ENCODE measurements around the gene HNRNPH2. TPM values are rescaled to one million over a fixed set of nuclear protein-coding genes. Genes with fewer than 3 reads are reported as not detected.

HNRNPH2 gene
- total and polyA plus RNA-seq, 4 donors: 31.5 to 36.9 (median 34.8) TPM

DNA sequence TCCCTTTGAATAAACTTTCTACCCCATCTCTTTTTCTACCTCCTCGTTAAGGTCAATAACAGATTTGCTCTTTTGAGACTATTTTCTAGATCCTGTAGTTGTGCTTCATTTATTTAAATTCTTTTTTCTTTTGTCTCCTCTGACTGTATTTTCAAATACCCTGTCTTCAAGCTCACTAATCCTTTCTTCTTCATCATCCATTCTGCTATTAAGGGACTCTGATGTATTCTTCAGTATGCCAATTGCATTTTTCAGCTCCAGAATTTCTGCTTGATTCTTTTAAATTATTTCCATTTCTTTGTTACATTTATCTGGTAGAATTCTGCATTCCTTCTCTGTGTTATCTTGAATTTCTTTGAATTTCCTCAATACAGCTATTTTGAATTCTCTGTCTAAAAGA, 41.3 kb downstream of the HNRNPH2 start:
- H3K4me1 ChIP-seq (ENCODE audit: control insufficient read depth in 4 of 4, insufficient read depth in 4 of 4, low read length in 3 of 4): no peaks in the 10 kb centered on the region
- peaks cover 0 to 2% (median 0%) of the 10 kb centered on the region in 4 donors for H3K36me3 ChIP-seq (ENCODE audit: control insufficient read depth in 4 of 4, insufficient read depth in 3 of 4, low read depth in 1 of 4, low read length in 3 of 4)
- WGBS: 100% methylated on average over 1 of the region's 1 CpG
- no peak for DNase-seq (ENCODE audit: low spot score)
- no peak overlapping the region for H3K27ac ChIP-seq (ENCODE audit: low read depth in 1 of 2, low read length in 2 of 2)
- H3K27me3 ChIP-seq (ENCODE audit: control insufficient read depth in 4 of 4, insufficient read depth in 4 of 4, low read length in 3 of 4): no peaks in the 10 kb centered on the region
- no peak overlapping the region for H3K9ac ChIP-seq (ENCODE audit: low read depth in 1 of 2, low read length in 2 of 2)
- TF ChIP-seq GABPA (IDR thresholded peaks at IDR 0.05 in 1 of 2, conservative IDR thresholded peaks at IDR 0.05 in 1 of 2): no peak
- TF ChIP-seq SP1 (IDR thresholded peaks at IDR 0.05): no peak
- TF ChIP-seq, protein P1, sequence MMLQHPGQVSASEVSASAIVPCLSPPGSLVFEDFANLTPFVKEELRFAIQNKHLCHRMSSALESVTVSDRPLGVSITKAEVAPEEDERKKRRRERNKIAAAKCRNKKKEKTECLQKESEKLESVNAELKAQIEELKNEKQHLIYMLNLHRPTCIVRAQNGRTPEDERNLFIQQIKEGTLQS (IDR thresholded peaks at IDR 0.05): no peak
- TF ChIP-seq, protein P2, sequence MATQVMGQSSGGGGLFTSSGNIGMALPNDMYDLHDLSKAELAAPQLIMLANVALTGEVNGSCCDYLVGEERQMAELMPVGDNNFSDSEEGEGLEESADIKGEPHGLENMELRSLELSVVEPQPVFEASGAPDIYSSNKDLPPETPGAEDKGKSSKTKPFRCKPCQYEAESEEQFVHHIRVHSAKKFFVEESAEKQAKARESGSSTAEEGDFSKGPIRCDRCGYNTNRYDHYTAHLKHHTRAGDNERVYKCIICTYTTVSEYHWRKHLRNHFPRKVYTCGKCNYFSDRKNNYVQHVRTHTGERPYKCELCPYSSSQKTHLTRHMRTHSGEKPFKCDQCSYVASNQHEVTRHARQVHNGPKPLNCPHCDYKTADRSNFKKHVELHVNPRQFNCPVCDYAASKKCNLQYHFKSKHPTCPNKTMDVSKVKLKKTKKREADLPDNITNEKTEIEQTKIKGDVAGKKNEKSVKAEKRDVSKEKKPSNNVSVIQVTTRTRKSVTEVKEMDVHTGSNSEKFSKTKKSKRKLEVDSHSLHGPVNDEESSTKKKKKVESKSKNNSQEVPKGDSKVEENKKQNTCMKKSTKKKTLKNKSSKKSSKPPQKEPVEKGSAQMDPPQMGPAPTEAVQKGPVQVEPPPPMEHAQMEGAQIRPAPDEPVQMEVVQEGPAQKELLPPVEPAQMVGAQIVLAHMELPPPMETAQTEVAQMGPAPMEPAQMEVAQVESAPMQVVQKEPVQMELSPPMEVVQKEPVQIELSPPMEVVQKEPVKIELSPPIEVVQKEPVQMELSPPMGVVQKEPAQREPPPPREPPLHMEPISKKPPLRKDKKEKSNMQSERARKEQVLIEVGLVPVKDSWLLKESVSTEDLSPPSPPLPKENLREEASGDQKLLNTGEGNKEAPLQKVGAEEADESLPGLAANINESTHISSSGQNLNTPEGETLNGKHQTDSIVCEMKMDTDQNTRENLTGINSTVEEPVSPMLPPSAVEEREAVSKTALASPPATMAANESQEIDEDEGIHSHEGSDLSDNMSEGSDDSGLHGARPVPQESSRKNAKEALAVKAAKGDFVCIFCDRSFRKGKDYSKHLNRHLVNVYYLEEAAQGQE (IDR thresholded peaks at IDR 0.05): no peak
- TF ChIP-seq, protein P3, sequence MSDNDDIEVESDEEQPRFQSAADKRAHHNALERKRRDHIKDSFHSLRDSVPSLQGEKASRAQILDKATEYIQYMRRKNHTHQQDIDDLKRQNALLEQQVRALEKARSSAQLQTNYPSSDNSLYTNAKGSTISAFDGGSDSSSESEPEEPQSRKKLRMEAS (IDR thresholded peaks at IDR 0.05): no peak
- TF ChIP-seq FOXA1 (IDR thresholded peaks at IDR 0.05): no peak
- TF ChIP-seq YY1 (IDR thresholded peaks at IDR 0.05): no peak
- TF ChIP-seq FOXA2 (IDR thresholded peaks at IDR 0.05): no peak
- no peak for TF ChIP-seq EGR1 (IDR thresholded peaks at IDR 0.05; ENCODE audit: low read depth in 2 of 2)
- TF ChIP-seq RXRA (IDR thresholded peaks at IDR 0.05): no peak
- TF ChIP-seq, protein P4, sequence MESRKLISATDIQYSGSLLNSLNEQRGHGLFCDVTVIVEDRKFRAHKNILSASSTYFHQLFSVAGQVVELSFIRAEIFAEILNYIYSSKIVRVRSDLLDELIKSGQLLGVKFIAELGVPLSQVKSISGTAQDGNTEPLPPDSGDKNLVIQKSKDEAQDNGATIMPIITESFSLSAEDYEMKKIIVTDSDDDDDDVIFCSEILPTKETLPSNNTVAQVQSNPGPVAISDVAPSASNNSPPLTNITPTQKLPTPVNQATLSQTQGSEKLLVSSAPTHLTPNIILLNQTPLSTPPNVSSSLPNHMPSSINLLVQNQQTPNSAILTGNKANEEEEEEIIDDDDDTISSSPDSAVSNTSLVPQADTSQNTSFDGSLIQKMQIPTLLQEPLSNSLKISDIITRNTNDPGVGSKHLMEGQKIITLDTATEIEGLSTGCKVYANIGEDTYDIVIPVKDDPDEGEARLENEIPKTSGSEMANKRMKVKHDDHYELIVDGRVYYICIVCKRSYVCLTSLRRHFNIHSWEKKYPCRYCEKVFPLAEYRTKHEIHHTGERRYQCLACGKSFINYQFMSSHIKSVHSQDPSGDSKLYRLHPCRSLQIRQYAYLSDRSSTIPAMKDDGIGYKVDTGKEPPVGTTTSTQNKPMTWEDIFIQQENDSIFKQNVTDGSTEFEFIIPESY (IDR thresholded peaks at IDR 0.05): no peak
- no peaks in the 10 kb centered on the region for H3K9me3 ChIP-seq (ENCODE audit: control insufficient read depth in 4 of 4, low read length in 3 of 4)
- no peak overlapping the region for H3K4me3 ChIP-seq (ENCODE audit: low read depth in 1 of 3, low read length in 3 of 3)

DNA sequence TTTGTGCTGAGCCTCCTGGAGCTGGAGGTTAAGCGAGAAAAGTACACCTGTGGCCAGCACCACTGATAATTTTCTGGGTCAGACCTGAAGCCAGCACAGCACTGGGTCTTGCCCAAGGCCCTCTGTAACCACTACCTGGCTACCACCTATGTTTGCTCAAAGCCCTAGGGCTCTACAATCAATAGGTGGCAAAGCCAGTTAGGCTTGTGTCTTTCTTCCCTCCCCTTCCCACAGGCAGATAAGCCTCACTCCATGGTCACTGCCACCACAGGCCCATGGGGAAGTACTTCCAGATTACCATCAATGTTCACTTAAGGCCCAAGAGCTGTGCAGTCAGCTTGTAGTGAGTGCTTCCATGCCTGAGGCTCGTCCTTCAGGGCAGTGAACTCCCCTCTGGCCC, 42.1 kb downstream of the HNRNPH2 start:
- Histone ChIP-seq H3K4me3 (ENCODE audit: low read depth in 1 of 3, low read length in 3 of 3) (no peak overlapping the region), H3K27ac (ENCODE audit: low read depth in 1 of 2, low read length in 2 of 2) (no peak overlapping the region), H3K9ac (ENCODE audit: low read depth in 1 of 2, low read length in 2 of 2) (no peak overlapping the region), H3K4me1 (ENCODE audit: control insufficient read depth in 4 of 4, insufficient read depth in 4 of 4, low read length in 3 of 4) (no peaks in the 10 kb centered on the region), H3K27me3 (ENCODE audit: control insufficient read depth in 4 of 4, insufficient read depth in 4 of 4, low read length in 3 of 4) (no peaks in the 10 kb centered on the region), H3K36me3 (ENCODE audit: control insufficient read depth in 4 of 4, insufficient read depth in 3 of 4, low read depth in 1 of 4, low read length in 3 of 4) (peaks cover 0 to under 1% (median 0%) of the 10 kb centered on the region in 4 donors), H3K9me3 (ENCODE audit: control insufficient read depth in 4 of 4, low read length in 3 of 4) (no peaks in the 10 kb centered on the region)
- TF ChIP-seq FOXA1 (IDR thresholded peaks at IDR 0.05) (no peak), RXRA (IDR thresholded peaks at IDR 0.05) (no peak), EGR1 (IDR thresholded peaks at IDR 0.05; ENCODE audit: low read depth in 2 of 2) (no peak), YY1 (IDR thresholded peaks at IDR 0.05) (no peak), NR2F2 (IDR thresholded peaks at IDR 0.05) (no peak), SP1 (IDR thresholded peaks at IDR 0.05) (no peak)
- TF ChIP-seq, protein P4 (IDR thresholded peaks at IDR 0.05): no peak
- TF ChIP-seq, protein P5, sequence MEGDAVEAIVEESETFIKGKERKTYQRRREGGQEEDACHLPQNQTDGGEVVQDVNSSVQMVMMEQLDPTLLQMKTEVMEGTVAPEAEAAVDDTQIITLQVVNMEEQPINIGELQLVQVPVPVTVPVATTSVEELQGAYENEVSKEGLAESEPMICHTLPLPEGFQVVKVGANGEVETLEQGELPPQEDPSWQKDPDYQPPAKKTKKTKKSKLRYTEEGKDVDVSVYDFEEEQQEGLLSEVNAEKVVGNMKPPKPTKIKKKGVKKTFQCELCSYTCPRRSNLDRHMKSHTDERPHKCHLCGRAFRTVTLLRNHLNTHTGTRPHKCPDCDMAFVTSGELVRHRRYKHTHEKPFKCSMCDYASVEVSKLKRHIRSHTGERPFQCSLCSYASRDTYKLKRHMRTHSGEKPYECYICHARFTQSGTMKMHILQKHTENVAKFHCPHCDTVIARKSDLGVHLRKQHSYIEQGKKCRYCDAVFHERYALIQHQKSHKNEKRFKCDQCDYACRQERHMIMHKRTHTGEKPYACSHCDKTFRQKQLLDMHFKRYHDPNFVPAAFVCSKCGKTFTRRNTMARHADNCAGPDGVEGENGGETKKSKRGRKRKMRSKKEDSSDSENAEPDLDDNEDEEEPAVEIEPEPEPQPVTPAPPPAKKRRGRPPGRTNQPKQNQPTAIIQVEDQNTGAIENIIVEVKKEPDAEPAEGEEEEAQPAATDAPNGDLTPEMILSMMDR (IDR thresholded peaks at IDR 0.05; ENCODE audit: low read depth, low read length, missing input control): no peak
- TF ChIP-seq, protein P2 (IDR thresholded peaks at IDR 0.05): no peak
- TF ChIP-seq, protein P3 (IDR thresholded peaks at IDR 0.05): no peak
- DNase-seq (ENCODE audit: low spot score): no peak
- WGBS: 64% methylated on average over 2 of the region's 2 CpGs

Measured in liver (tissue), 9 donors.